Fibroblast of the aortic adventitia (primary cell): ENCODE results near the gene RABGAP1L. TPM values are rescaled to one million over a fixed set of nuclear protein-coding genes. Genes with fewer than 3 reads are reported as not detected.
"Not testable (repeated sequence)": the region's sequence is repeated elsewhere in the genome, so short reads cannot be mapped to it uniquely, and the experiment has no call there.

Experiments used
- DNase-seq: peaks from one replicate; pipeline ENCODE4 v3.0.0-alpha.2; 2010; ENCODE audit warnings: low read depth
- H3K4me3 ChIP-seq: 2 replicates; pipeline ENCODE4 v1.5.1; 2011; ENCODE audit warnings: low read depth, mild to moderate bottlenecking, control low read depth, low read length, moderate library complexity
- total RNA-seq: library from RNA; depleted of rRNA; stranded (reverse); fragments of >200 nt; gene quantifications from 2 replicates; pipeline ENCODE4 v1.2.3, GENCODE V29; 2012; ENCODE audit warnings: low replicate concordance
- TF ChIP-seq, protein P1 (sequence below): IDR thresholded peaks from 2 replicates; pipeline ENCODE4 v1.5.1; 2011; ENCODE audit warnings: mild to moderate bottlenecking, low read length, control low read depth, inconsistent platforms; ENCODE audit not compliant: insufficient read depth

The RABGAP1L gene
- total RNA-seq, 1 donor: 39.9 TPM

DNA sequence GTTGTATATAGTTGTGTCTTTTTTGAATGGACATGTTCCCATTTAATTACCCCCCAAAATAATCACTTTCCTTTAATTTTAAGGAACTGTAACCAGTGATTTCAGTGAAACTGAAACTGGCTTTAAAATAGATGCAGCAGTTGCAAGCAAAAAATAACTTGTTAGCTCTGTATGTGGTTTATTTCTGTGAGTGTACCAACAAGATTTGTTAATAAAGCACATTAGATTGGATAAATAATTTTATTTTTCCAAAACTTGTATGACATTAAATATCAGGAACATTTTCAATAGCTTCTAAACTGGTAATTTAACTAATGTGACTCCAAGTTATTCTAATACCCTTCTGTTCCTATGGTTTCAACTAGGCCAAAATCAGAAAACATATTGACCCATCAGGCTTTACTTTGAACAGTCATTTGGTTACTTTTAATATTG is 656.2 kb downstream of the RABGAP1L start:
- TF ChIP-seq, protein P1, sequence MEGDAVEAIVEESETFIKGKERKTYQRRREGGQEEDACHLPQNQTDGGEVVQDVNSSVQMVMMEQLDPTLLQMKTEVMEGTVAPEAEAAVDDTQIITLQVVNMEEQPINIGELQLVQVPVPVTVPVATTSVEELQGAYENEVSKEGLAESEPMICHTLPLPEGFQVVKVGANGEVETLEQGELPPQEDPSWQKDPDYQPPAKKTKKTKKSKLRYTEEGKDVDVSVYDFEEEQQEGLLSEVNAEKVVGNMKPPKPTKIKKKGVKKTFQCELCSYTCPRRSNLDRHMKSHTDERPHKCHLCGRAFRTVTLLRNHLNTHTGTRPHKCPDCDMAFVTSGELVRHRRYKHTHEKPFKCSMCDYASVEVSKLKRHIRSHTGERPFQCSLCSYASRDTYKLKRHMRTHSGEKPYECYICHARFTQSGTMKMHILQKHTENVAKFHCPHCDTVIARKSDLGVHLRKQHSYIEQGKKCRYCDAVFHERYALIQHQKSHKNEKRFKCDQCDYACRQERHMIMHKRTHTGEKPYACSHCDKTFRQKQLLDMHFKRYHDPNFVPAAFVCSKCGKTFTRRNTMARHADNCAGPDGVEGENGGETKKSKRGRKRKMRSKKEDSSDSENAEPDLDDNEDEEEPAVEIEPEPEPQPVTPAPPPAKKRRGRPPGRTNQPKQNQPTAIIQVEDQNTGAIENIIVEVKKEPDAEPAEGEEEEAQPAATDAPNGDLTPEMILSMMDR: no peak
- H3K4me3 ChIP-seq: no peak overlapping the region
- no peak for DNase-seq

DNA sequence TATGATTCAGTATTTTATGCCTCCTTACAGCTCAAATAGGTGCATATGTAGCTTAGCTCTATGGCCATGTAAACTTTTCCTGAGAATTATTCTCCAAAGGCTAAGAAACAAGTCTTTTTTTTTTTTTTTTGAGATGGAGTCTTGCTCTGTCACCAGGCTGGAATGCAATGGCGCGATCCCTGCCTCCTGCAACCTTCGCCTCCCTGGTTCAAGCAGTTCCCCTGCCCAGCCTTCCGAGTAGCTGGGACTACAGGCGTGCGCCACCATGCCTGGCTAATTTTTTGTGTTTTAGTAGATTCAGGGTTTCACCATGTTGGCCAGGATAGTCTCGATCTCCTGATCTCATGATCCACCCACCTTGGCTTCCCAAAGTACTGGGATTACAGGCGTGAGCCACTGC is 657.3 kb downstream of the RABGAP1L start:
- DNase-seq, H3K4me3 ChIP-seq: not testable (repeated sequence)

DNA sequence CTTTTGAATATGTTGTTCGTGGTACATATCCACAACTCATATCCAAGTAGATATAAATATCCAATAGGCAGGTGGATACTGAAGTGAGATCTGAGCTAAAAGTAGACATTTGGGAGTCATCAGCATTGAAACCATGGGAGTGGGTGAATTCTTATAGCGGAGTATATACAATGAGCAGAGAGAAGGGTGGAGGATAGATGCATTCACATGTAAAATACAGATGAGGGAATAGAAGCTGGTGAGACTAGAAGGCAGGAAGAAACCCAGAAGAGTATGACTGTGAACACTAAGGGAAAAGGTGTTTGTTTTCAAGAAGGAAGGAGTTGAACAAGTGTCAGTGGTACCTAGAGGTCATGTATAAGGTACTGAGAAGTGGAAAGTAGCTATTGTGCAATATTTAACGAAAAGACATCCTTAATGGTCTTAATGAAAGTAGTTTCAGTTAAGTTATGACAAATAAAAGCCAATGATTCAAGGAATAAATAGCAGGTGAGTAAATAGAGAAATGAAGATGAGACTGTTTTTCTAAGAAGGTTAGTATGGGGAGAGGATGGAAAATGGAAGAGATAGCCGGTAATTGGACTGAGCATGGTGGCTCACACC is 658.8 kb downstream of the RABGAP1L start:
- H3K4me3 ChIP-seq: no peak overlapping the region
- no peak for DNase-seq
- TF ChIP-seq, protein P1: no peak

DNA sequence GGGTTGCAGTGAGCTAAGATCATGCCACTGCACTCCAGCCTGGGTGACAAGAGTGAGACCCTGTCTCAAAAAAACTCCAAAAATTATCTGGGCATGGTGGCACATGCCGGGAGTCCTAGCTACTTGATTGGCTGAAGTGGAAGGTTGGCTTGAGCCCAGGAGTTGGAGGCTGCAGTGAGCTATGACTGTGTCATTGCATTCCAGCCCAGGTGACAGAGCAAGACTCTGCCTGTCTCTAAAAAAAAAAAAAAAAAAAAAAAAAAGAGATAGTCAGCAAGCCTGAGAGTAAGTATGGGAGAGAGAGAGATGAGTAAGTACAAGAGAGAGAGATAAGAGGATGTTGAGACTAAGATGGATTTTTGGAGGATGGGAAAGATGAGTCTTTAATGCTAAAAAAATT is 659.6 kb downstream of the RABGAP1L start:
- no peak for DNase-seq
- TF ChIP-seq, protein P1: no peak
- H3K4me3 ChIP-seq: no peak overlapping the region

DNA sequence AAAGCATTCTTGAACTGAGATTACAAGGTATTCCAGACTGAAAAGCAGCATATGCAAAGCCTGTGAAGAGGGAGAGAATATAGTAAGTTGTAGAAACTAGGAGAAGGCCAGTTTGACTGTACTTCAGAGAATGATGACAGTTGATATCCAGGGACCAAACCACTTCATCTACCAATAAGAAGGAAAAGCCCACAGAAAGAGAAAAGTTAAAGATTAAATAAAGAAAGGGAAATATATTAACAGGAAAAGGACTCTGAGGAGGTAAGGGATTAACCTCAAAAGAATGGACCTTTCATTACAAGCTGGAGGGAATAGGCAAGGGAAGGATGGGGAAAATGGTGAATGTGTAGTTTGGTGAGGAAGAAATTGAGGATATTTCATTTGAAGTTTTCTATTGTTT is 660.3 kb downstream of the RABGAP1L start:
- TF ChIP-seq, protein P1: no peak
- DNase-seq: no peak
- H3K4me3 ChIP-seq: no peak overlapping the region

DNA sequence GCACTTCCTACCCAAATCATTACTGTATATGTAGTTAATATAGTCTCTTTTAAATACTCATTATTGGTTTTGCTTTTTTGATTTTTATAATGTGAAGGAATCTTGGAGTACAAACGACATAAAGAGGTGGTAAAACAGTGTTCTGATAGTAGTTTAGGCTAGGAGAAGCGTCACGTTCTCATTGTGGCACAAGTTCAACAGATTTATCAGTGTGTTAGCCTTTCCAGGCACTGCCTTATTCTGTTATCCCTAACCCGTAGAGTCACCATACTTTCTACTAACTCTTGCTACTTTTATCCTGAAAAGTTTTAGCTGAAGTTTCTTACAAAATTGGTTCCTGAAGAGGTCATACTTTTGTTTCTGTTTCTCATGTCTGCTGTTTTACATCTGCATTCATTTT is 665.8 kb downstream of the RABGAP1L start:
- TF ChIP-seq, protein P1: no peak
- no peak for DNase-seq
- H3K4me3 ChIP-seq: no peak overlapping the region

DNA sequence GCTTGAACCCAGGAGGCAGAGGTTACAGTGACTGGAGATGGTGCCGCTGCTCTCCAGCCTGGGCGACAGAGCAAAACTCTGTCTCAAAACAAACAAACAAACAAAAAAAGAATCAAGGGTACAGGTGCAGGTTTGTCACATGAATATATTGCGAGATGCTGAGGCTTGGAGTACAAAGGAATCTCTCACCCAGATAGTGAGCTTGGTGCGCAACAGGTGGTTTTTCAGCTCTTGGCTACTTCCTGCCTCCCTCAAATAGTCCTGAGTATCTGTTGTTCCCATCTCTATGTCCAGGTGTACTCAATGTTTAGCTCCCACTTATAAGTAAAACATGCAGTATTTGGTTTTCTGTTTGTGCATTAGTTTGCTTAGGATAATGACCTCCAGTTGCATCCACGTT is 666.5 kb downstream of the RABGAP1L start:
- no peak overlapping the region for H3K4me3 ChIP-seq
- TF ChIP-seq, protein P1: no peak
- DNase-seq: no peak
